ENCODE measurements around the gene SYT17.

The SYT17 gene

GRCh38 chr16:19180741-19181140, 12.7 kb downstream of the SYT17 start:
- Histone ChIP-seq H3K9ac (ENCODE audit: low read depth, low read length, poor library complexity) (no peak overlapping the region), H3K27ac (replicated peaks; ENCODE audit: low read length) (no peak overlapping the region), H3K18ac (ENCODE audit: low read length) (no peak overlapping the region), H3K14ac (ENCODE audit: low read length) (no peak overlapping the region), H4K8ac (ENCODE audit: low read depth, low read length) (no peak overlapping the region), H2BK5ac (ENCODE audit: low read length) (no peak overlapping the region), H3K4me2 (ENCODE audit: insufficient read depth, low read length, poor library complexity, severe bottlenecking) (no peak overlapping the region), H3K4me1 (ENCODE audit: control insufficient read depth in 2 of 2, insufficient read depth in 1 of 2, low read depth in 1 of 2, low read length in 2 of 2) (peaks cover 2 to 6% of the 10 kb centered on the region in 2 donors), H3K4me3 (ENCODE audit: low read length in 2 of 2) (no peak overlapping the region), H2BK15ac (ENCODE audit: low read length) (no peak overlapping the region), H3K27me3 (ENCODE audit: control insufficient read depth in 3 of 3, insufficient read depth in 3 of 3, low read depth in 1 of 3, low read length in 3 of 3) (no peaks in the 10 kb centered on the region), H2AK5ac (ENCODE audit: low read depth, low read length) (no peak overlapping the region), H2BK120ac (ENCODE audit: low read depth, low read length) (no peak overlapping the region), H3K23ac (ENCODE audit: low read depth, low read length, poor library complexity) (no peak overlapping the region), H2BK12ac (ENCODE audit: low read length) (no peak overlapping the region), H4K91ac (ENCODE audit: low read depth, low read length, poor library complexity) (no peak overlapping the region), H3K9me3 (replicated peaks in 1 of 2; ENCODE audit: control insufficient read depth in 2 of 2, insufficient read depth in 1 of 2, low read depth in 1 of 2, low read length in 2 of 2) (no peaks in the 10 kb centered on the region), H3K4ac (ENCODE audit: low read length) (no peak overlapping the region), H3K79me1 (ENCODE audit: low read depth, low read length) (no peaks in the 10 kb centered on the region), H3K36me3 (replicated peaks in 1 of 2; ENCODE audit: control insufficient read depth in 2 of 2, insufficient read depth in 2 of 2, low read length in 2 of 2) (peaks cover 0 to 17% of the 10 kb centered on the region in 2 donors), H2AFZ (ENCODE audit: low read length) (no peak overlapping the region)
- WGBS, 2 donors (ENCODE audit: extremely low coverage in 2 of 2, insufficient read length in 2 of 2, insufficient replicate concordance in 1 of 2), result no CpG with 5 or more reads among the region's 4 CpGs
- DNase-seq (ENCODE audit: low spot score), result no peak

- Histone ChIP-seq H3K27me3 (ENCODE audit: control insufficient read depth in 3 of 3, insufficient read depth in 3 of 3, low read depth in 1 of 3, low read length in 3 of 3) (no peaks in the 10 kb centered on the region), H3K9me3 (replicated peaks in 1 of 2; ENCODE audit: control insufficient read depth in 2 of 2, insufficient read depth in 1 of 2, low read depth in 1 of 2, low read length in 2 of 2) (no peaks in the 10 kb centered on the region), H3K36me3 (replicated peaks in 1 of 2; ENCODE audit: control insufficient read depth in 2 of 2, insufficient read depth in 2 of 2, low read length in 2 of 2) (peaks cover 0 to 20% of the 10 kb centered on the region in 2 donors), H2AK5ac (ENCODE audit: low read depth, low read length) (no peak overlapping the region), H2BK5ac (ENCODE audit: low read length) (no peak overlapping the region), H3K27ac (replicated peaks; ENCODE audit: low read length) (no peak overlapping the region), H4K91ac (ENCODE audit: low read depth, low read length, poor library complexity) (no peak overlapping the region), H3K9ac (ENCODE audit: low read depth, low read length, poor library complexity) (no peak overlapping the region), H3K79me1 (ENCODE audit: low read depth, low read length) (no peaks in the 10 kb centered on the region), H4K8ac (ENCODE audit: low read depth, low read length) (no peak overlapping the region), H3K4me1 (ENCODE audit: control insufficient read depth in 2 of 2, insufficient read depth in 1 of 2, low read depth in 1 of 2, low read length in 2 of 2) (peaks cover 2 to 6% of the 10 kb centered on the region in 2 donors), H2AFZ (ENCODE audit: low read length) (no peak overlapping the region), H2BK12ac (ENCODE audit: low read length) (no peak overlapping the region), H3K4ac (ENCODE audit: low read length) (no peak overlapping the region), H2BK15ac (ENCODE audit: low read length) (no peak overlapping the region), H2BK120ac (ENCODE audit: low read depth, low read length) (no peak overlapping the region), H3K18ac (ENCODE audit: low read length) (no peak overlapping the region), H3K4me3 (ENCODE audit: low read length in 2 of 2) (no peak overlapping the region), H3K23ac (ENCODE audit: low read depth, low read length, poor library complexity) (no peak overlapping the region), H3K4me2 (ENCODE audit: insufficient read depth, low read length, poor library complexity, severe bottlenecking) (no peak overlapping the region), H3K14ac (ENCODE audit: low read length) (no peak overlapping the region)
- WGBS, 2 donors (ENCODE audit: extremely low coverage in 2 of 2, insufficient read length in 2 of 2, insufficient replicate concordance in 1 of 2), result no CpG with 5 or more reads among the region's 6 CpGs
- no peak for DNase-seq (ENCODE audit: low spot score)
Observed at GRCh38 chr16:19182481-19182880, 14.4 kb downstream of the SYT17 start.

GRCh38 chr16:19183187-19183586, 15.1 kb downstream of the SYT17 start:
- H3K23ac ChIP-seq (ENCODE audit: low read depth, low read length, poor library complexity), result no peak overlapping the region
- H3K27me3 ChIP-seq (ENCODE audit: control insufficient read depth in 3 of 3, insufficient read depth in 3 of 3, low read depth in 1 of 3, low read length in 3 of 3), result no peaks in the 10 kb centered on the region
- H3K4me2 ChIP-seq (ENCODE audit: insufficient read depth, low read length, poor library complexity, severe bottlenecking), result no peak overlapping the region
- peaks cover 2 to 6% of the 10 kb centered on the region in 2 donors for H3K4me1 ChIP-seq (ENCODE audit: control insufficient read depth in 2 of 2, insufficient read depth in 1 of 2, low read depth in 1 of 2, low read length in 2 of 2)
- H2BK15ac ChIP-seq (ENCODE audit: low read length), result no peak overlapping the region
- H2AK5ac ChIP-seq (ENCODE audit: low read depth, low read length), result no peak overlapping the region
- no peak overlapping the region for H3K4ac ChIP-seq (ENCODE audit: low read length)
- H3K79me1 ChIP-seq (ENCODE audit: low read depth, low read length), result no peaks in the 10 kb centered on the region
- H2BK5ac ChIP-seq (ENCODE audit: low read length), result no peak overlapping the region
- H3K4me3 ChIP-seq (ENCODE audit: low read length in 2 of 2), result no peak overlapping the region
- no peak overlapping the region for H4K91ac ChIP-seq (ENCODE audit: low read depth, low read length, poor library complexity)
- no peak overlapping the region for H2BK12ac ChIP-seq (ENCODE audit: low read length)
- DNase-seq (ENCODE audit: low spot score), result no peak
- H3K9ac ChIP-seq (ENCODE audit: low read depth, low read length, poor library complexity), result no peak overlapping the region
- H2BK120ac ChIP-seq (ENCODE audit: low read depth, low read length), result no peak overlapping the region
- no peak overlapping the region for H3K18ac ChIP-seq (ENCODE audit: low read length)
- H3K27ac ChIP-seq (replicated peaks; ENCODE audit: low read length), result no peak overlapping the region
- no peaks in the 10 kb centered on the region for H3K9me3 ChIP-seq (replicated peaks in 1 of 2; ENCODE audit: control insufficient read depth in 2 of 2, insufficient read depth in 1 of 2, low read depth in 1 of 2, low read length in 2 of 2)
- no peak overlapping the region for H3K14ac ChIP-seq (ENCODE audit: low read length)
- no peak overlapping the region for H2AFZ ChIP-seq (ENCODE audit: low read length)
- no CpG with 5 or more reads among the region's 6 CpGs for WGBS, 2 donors (ENCODE audit: extremely low coverage in 2 of 2, insufficient read length in 2 of 2, insufficient replicate concordance in 1 of 2)
- H3K36me3 ChIP-seq (replicated peaks in 1 of 2; ENCODE audit: control insufficient read depth in 2 of 2, insufficient read depth in 2 of 2, low read length in 2 of 2), result peaks cover 0 to 21% of the 10 kb centered on the region in 2 donors
- no peak overlapping the region for H4K8ac ChIP-seq (ENCODE audit: low read depth, low read length)

GRCh38 chr16:19184823-19185509, 16.9 kb downstream of the SYT17 start:
- no peak overlapping the region for H4K8ac ChIP-seq (ENCODE audit: low read depth, low read length)
- H3K4me1 ChIP-seq (ENCODE audit: control insufficient read depth in 2 of 2, insufficient read depth in 1 of 2, low read depth in 1 of 2, low read length in 2 of 2), result peaks cover 2 to 6% of the 10 kb centered on the region in 2 donors
- H2BK15ac ChIP-seq (ENCODE audit: low read length), result no peak overlapping the region
- H3K79me1 ChIP-seq (ENCODE audit: low read depth, low read length), result no peaks in the 10 kb centered on the region
- H2AK5ac ChIP-seq (ENCODE audit: low read depth, low read length), result no peak overlapping the region
- H4K91ac ChIP-seq (ENCODE audit: low read depth, low read length, poor library complexity), result no peak overlapping the region
- no peak overlapping the region for H3K4me2 ChIP-seq (ENCODE audit: insufficient read depth, low read length, poor library complexity, severe bottlenecking)
- no peak overlapping the region for H2BK5ac ChIP-seq (ENCODE audit: low read length)
- no peak overlapping the region for H3K9ac ChIP-seq (ENCODE audit: low read depth, low read length, poor library complexity)
- peaks cover 0 to 21% of the 10 kb centered on the region in 2 donors for H3K36me3 ChIP-seq (replicated peaks in 1 of 2; ENCODE audit: control insufficient read depth in 2 of 2, insufficient read depth in 2 of 2, low read length in 2 of 2)
- H3K18ac ChIP-seq (ENCODE audit: low read length), result peak overlapping the region; percentile 24
- H3K27me3 ChIP-seq (ENCODE audit: control insufficient read depth in 3 of 3, insufficient read depth in 3 of 3, low read depth in 1 of 3, low read length in 3 of 3), result no peaks in the 10 kb centered on the region
- H3K27ac ChIP-seq (replicated peaks; ENCODE audit: low read length), result no peak overlapping the region
- H3K4ac ChIP-seq (ENCODE audit: low read length), result no peak overlapping the region
- H2BK120ac ChIP-seq (ENCODE audit: low read depth, low read length), result no peak overlapping the region
- DNase-seq (ENCODE audit: low spot score), result no peak
- H2AFZ ChIP-seq (ENCODE audit: low read length), result peak overlapping the region; percentile 33
- no CpG with 5 or more reads among the region's 9 CpGs for WGBS, 2 donors (ENCODE audit: extremely low coverage in 2 of 2, insufficient read length in 2 of 2, insufficient replicate concordance in 1 of 2)
- no peak overlapping the region for H3K4me3 ChIP-seq (ENCODE audit: low read length in 2 of 2)
- no peaks in the 10 kb centered on the region for H3K9me3 ChIP-seq (replicated peaks in 1 of 2; ENCODE audit: control insufficient read depth in 2 of 2, insufficient read depth in 1 of 2, low read depth in 1 of 2, low read length in 2 of 2)
- no peak overlapping the region for H3K14ac ChIP-seq (ENCODE audit: low read length)
- H2BK12ac ChIP-seq (ENCODE audit: low read length), result no peak overlapping the region
- H3K23ac ChIP-seq (ENCODE audit: low read depth, low read length, poor library complexity), result no peak overlapping the region
